HEK293 (cell line): Measurements from ENCODE around the gene AK3.

Experiments
- CTCF ChIA-PET: fragments of 350-600 bp; formaldehyde crosslinking; extraction: SDS; loops from one replicate; lab custom pipeline; 2021; ENCODE audit warnings: antibody characterized with exemption; lab: Yijun Ruan, JAX
- POLR2A ChIA-PET: fragments of 300-600 bp; formaldehyde crosslinking; extraction: SDS; loops from one replicate; lab custom pipeline; 2020; ENCODE audit warnings: antibody characterized with exemption, inconsistent platforms; lab: Yijun Ruan, JAX
- H3K27ac ChIP-seq: fragments of 200-500 bp; sonication (Bioruptor generic); 2 replicates; pipeline ENCODE4 v1.5.1; 2014; ENCODE audit warnings: low read depth, low read length, control low read depth, inconsistent platforms; ENCODE audit errors: extremely low read depth
- H3K36me3 ChIP-seq, 2 experiments: fragments of 200-500 bp in 1 of 2; sonication (Bioruptor generic) in 1 of 2; 1 replicate in 1 of 2; 2 replicates in 1 of 2; pipeline ENCODE4 v1.5.1; 2014 to 2017; ENCODE audit warnings: inconsistent platforms in 2 of 2, low read length in 2 of 2; ENCODE audit not compliant: control insufficient read depth in 2 of 2, insufficient read depth in 1 of 2
- H3K4me1 ChIP-seq: fragments of 200-500 bp; sonication (Bioruptor generic); 2 replicates; pipeline ENCODE4 v1.5.1; 2014; ENCODE audit warnings: mild to moderate bottlenecking, low read length, inconsistent platforms; ENCODE audit not compliant: control insufficient read depth, insufficient read depth
- H3K4me3 ChIP-seq: 2 replicates; pipeline ENCODE4 v1.5.1; 2011; ENCODE audit warnings: low read depth, mild to moderate bottlenecking, control low read depth, low read length, moderate library complexity
- H3K9me3 ChIP-seq: fragments of 200-500 bp; sonication (Bioruptor generic); 2 replicates; pipeline ENCODE4 v1.5.1; 2014; ENCODE audit warnings: low read depth, low read length, inconsistent platforms; ENCODE audit not compliant: control insufficient read depth, insufficient read depth
- KLF1 ChIP-seq: fragments of 450-650 bp; formaldehyde crosslinking; IDR thresholded peaks from 2 replicates; pipeline ENCODE4 v1.5.1; 2016; ENCODE audit warnings: missing biosample characterization, missing genetic modification characterization
- MEIS1 ChIP-seq: sonication (generic); formaldehyde crosslinking; IDR thresholded peaks from 2 replicates; pipeline ENCODE4 v1.8.1; 2022; ENCODE audit warnings: missing genetic modification reagents, mild to moderate bottlenecking, borderline replicate concordance
- PRDM6 ChIP-seq: fragments of 450-650 bp; formaldehyde crosslinking; IDR thresholded peaks from 2 replicates; pipeline ENCODE4 v1.5.1; 2017; ENCODE audit warnings: missing biosample characterization, missing genetic modification characterization
- SCRT1 ChIP-seq: fragments of 450-650 bp; formaldehyde crosslinking; IDR thresholded peaks from 2 replicates; pipeline ENCODE4 v1.5.1; 2016; ENCODE audit warnings: missing biosample characterization, missing genetic modification characterization, borderline replicate concordance
- SCRT2 ChIP-seq: fragments of 450-650 bp; formaldehyde crosslinking; IDR thresholded peaks from 2 replicates; pipeline ENCODE4 v1.5.1; 2016; ENCODE audit warnings: missing biosample characterization, missing genetic modification characterization
- SETDB1 ChIP-seq: IDR thresholded peaks from one replicate; pipeline ENCODE4 v1.6.1; 2017; ENCODE audit warnings: mild to moderate bottlenecking, low read length, moderate library complexity, mixed read lengths; ENCODE audit not compliant: insufficient read length
- ZBTB20 ChIP-seq: fragments of 450-650 bp; formaldehyde crosslinking; IDR thresholded peaks from 2 replicates; pipeline ENCODE4 v1.5.1; 2016; ENCODE audit warnings: missing biosample characterization, missing genetic modification characterization
- ZIC2 ChIP-seq: fragments of 450-650 bp; formaldehyde crosslinking; IDR thresholded peaks from 2 replicates; pipeline ENCODE4 v1.5.1; 2016; ENCODE audit warnings: missing biosample characterization, missing genetic modification characterization
- ZNF211 ChIP-seq: fragments of 450-650 bp; formaldehyde crosslinking; IDR thresholded peaks from 2 replicates; pipeline ENCODE4 v1.5.1; 2016; ENCODE audit warnings: low read depth, missing biosample characterization, missing genetic modification characterization
- ZNF214 ChIP-seq: fragments of 450-650 bp; formaldehyde crosslinking; IDR thresholded peaks from 2 replicates; pipeline ENCODE4 v1.5.1; 2017; ENCODE audit warnings: missing biosample characterization, mild to moderate bottlenecking, missing genetic modification characterization, borderline replicate concordance
- ZNF248 ChIP-seq: fragments of 450-650 bp; formaldehyde crosslinking; IDR thresholded peaks from 2 replicates; pipeline ENCODE4 v1.5.1; 2017; ENCODE audit warnings: missing biosample characterization, missing genetic modification characterization
- ZNF292 ChIP-seq: fragments of 450-650 bp; formaldehyde crosslinking; IDR thresholded peaks from 2 replicates; pipeline ENCODE4 v1.5.1; 2016; ENCODE audit warnings: low read depth, missing biosample characterization, missing genetic modification characterization, borderline replicate concordance
- ZNF354C ChIP-seq: fragments of 450-650 bp; formaldehyde crosslinking; IDR thresholded peaks from 2 replicates; pipeline ENCODE4 v1.5.1; 2016; ENCODE audit warnings: missing biosample characterization, missing genetic modification characterization, low read depth, borderline replicate concordance
- ZNF549 ChIP-seq: fragments of 450-650 bp; IDR thresholded peaks from 2 replicates; pipeline ENCODE4 v1.5.1; 2018; ENCODE audit warnings: missing biosample characterization, missing genetic modification characterization, mild to moderate bottlenecking, inconsistent platforms, moderate library complexity
- ZNF626 ChIP-seq: fragments of 450-650 bp; sonication (Bioruptor Pico); formaldehyde crosslinking; IDR thresholded peaks from 2 replicates; pipeline ENCODE4 v1.5.1; 2018; ENCODE audit warnings: missing biosample characterization, missing genetic modification characterization, inconsistent platforms
- ZNF664 ChIP-seq: fragments of 450-650 bp; formaldehyde crosslinking; IDR thresholded peaks from 2 replicates; pipeline ENCODE4 v1.5.1; 2016; ENCODE audit warnings: missing biosample characterization, missing genetic modification characterization
- ZNF707 ChIP-seq: fragments of 450-650 bp; formaldehyde crosslinking; IDR thresholded peaks from 2 replicates; pipeline ENCODE4 v1.5.1; 2016; ENCODE audit warnings: missing biosample characterization, missing genetic modification characterization
- ZNF837 ChIP-seq: fragments of 450-650 bp; formaldehyde crosslinking; IDR thresholded peaks from 2 replicates; pipeline ENCODE4 v1.5.1; 2016; ENCODE audit warnings: missing biosample characterization, missing genetic modification characterization
- ZSCAN30 ChIP-seq: fragments of 450-650 bp; IDR thresholded peaks from 2 replicates; pipeline ENCODE4 v1.5.1; 2018; ENCODE audit warnings: missing biosample characterization, mild to moderate bottlenecking, missing genetic modification characterization, moderate library complexity
- TF ChIP-seq, protein P1 (sequence below): fragments of 450-650 bp; formaldehyde crosslinking; IDR thresholded peaks from 2 replicates; pipeline ENCODE4 v1.5.1; 2016; ENCODE audit warnings: missing biosample characterization, missing genetic modification characterization
- TF ChIP-seq, protein P2 (sequence below): fragments of 450-650 bp; formaldehyde crosslinking; IDR thresholded peaks from 2 replicates; pipeline ENCODE4 v1.5.1; 2017; ENCODE audit warnings: missing biosample characterization, missing genetic modification characterization
- TF ChIP-seq, protein P3 (sequence below): fragments of 450-650 bp; formaldehyde crosslinking; IDR thresholded peaks from 2 replicates; pipeline ENCODE4 v1.5.1; 2016; ENCODE audit warnings: missing biosample characterization, missing genetic modification characterization
- TF ChIP-seq, protein P4 (sequence below): fragments of 450-650 bp; formaldehyde crosslinking; conservative IDR thresholded peaks from 2 replicates; pipeline ENCODE4 v1.5.1; 2016; ENCODE audit warnings: low read depth, missing biosample characterization, missing genetic modification characterization

AK3 gene

DNA sequence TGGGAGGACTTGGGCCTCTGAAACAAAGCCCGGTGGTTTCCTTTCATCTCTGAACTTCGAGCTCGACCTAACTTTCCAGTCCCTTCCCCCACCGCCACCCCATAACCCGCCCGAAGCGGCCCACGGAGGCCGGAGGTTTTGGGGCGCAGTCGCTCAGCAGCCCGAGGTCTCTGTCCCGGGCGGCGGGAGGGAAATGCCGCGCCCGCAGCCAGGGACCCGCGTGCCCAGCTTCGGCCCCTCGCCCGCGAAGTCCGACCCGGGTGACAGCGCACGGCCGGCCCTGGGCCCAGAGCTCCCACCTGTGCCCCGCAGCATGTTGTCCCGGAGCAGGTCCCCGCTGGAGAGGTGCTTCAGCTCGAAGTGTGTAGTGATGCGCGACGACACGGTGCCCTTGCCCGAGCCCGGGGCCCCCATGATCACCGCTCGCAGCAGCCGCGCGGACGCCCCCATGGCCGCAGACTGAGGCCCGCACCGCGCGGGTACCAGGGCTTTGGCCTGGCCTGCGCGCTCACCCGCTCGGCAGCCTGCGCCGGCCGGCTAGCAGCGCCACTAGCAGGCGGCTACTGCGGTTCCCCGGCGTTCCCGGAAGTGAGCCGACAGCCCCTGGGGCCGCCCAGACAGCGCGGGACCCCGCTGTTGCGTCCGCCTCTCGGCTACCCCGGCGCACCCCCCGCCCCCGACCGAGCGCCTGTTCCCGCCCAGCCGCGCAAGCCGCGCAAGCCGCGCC, at the start of gene AK3:
Gene AK3, minus strand, starts transcription at position 565 of the 727 bp plus-strand sequence. Its CDS starts 115 bp downstream, at position 450.
- ChIA-PET POLR2A (interaction anchor here (0.5 to 2.4 kb wide), 13 partner anchors 9 to 900 kb away, joined by 3 to 10 read pairs (median 6); partner anchors contain the start of genes CDC37L1, JAK2, PLPP6 and RCL1), CTCF (interaction anchor here (0.6 to 1.1 kb wide), 8 partner anchors 10 to 1740 kb away, joined by 3 to 7 read pairs (median 3); no protein-coding TSS in a partner anchor)
- H3K4me3 ChIP-seq: peak within 1 kb of the TSS; percentile 86
- no peaks in the 10 kb centered on the region for H3K9me3 ChIP-seq
- no peaks in the 10 kb centered on the region for H3K4me1 ChIP-seq
- H3K27ac ChIP-seq: peak within 1 kb of the TSS; percentile 89
- H3K36me3 ChIP-seq: no peaks in the 10 kb centered on the region; a peak in 1 of 3 replicates
- TF ChIP-seq KLF1 (tag by site-specific recombination): no peak
- TF ChIP-seq SCRT1 (tag by site-specific recombination): no peak
- TF ChIP-seq ZNF549 (tag by site-specific recombination): no peak
- TF ChIP-seq, protein P1, sequence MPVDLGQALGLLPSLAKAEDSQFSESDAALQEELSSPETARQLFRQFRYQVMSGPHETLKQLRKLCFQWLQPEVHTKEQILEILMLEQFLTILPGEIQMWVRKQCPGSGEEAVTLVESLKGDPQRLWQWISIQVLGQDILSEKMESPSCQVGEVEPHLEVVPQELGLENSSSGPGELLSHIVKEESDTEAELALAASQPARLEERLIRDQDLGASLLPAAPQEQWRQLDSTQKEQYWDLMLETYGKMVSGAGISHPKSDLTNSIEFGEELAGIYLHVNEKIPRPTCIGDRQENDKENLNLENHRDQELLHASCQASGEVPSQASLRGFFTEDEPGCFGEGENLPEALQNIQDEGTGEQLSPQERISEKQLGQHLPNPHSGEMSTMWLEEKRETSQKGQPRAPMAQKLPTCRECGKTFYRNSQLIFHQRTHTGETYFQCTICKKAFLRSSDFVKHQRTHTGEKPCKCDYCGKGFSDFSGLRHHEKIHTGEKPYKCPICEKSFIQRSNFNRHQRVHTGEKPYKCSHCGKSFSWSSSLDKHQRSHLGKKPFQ (tag by site-specific recombination): no peak
- peak; percentile 95 for TF ChIP-seq ZBTB20 (tag by site-specific recombination)
- no peak for TF ChIP-seq ZNF664 (tag by site-specific recombination)
- TF ChIP-seq ZNF354C: no peak
- no peak for TF ChIP-seq ZNF292 (tag by site-specific recombination)
- TF ChIP-seq ZNF626: no peak
- no peak for TF ChIP-seq ZNF211
- TF ChIP-seq MEIS1 (CRISPR knock-in tag): peak; percentile 73; the same call in 1 of the 2 replicates
- TF ChIP-seq ZNF248 (tag by site-specific recombination): no peak
- TF ChIP-seq ZNF707: no peak
- TF ChIP-seq, protein P2, sequence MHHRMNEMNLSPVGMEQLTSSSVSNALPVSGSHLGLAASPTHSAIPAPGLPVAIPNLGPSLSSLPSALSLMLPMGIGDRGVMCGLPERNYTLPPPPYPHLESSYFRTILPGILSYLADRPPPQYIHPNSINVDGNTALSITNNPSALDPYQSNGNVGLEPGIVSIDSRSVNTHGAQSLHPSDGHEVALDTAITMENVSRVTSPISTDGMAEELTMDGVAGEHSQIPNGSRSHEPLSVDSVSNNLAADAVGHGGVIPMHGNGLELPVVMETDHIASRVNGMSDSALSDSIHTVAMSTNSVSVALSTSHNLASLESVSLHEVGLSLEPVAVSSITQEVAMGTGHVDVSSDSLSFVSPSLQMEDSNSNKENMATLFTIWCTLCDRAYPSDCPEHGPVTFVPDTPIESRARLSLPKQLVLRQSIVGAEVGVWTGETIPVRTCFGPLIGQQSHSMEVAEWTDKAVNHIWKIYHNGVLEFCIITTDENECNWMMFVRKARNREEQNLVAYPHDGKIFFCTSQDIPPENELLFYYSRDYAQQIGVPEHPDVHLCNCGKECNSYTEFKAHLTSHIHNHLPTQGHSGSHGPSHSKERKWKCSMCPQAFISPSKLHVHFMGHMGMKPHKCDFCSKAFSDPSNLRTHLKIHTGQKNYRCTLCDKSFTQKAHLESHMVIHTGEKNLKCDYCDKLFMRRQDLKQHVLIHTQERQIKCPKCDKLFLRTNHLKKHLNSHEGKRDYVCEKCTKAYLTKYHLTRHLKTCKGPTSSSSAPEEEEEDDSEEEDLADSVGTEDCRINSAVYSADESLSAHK (tag by site-specific recombination): no peak
- TF ChIP-seq ZSCAN30: peak; percentile 81
- TF ChIP-seq PRDM6 (tag by site-specific recombination): no peak
- TF ChIP-seq SCRT2 (tag by site-specific recombination): peak; percentile 80
- TF ChIP-seq, protein P3, sequence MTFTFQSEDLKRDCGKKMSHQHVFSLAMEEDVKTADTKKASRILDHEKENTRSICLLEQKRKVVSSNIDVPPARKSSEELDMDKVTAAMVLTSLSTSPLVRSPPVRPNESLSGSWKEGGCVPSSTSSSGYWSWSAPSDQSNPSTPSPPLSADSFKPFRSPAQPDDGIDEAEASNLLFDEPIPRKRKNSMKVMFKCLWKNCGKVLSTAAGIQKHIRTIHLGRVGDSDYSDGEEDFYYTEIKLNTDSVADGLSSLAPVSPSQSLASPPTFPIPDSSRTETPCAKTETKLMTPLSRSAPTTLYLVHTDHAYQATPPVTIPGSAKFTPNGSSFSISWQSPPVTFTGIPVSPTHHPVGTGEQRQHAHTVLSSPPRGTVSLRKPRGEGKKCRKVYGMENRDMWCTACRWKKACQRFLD (tag by site-specific recombination): peak; percentile 76
- TF ChIP-seq ZIC2: peak; percentile 45
- TF ChIP-seq, protein P4, sequence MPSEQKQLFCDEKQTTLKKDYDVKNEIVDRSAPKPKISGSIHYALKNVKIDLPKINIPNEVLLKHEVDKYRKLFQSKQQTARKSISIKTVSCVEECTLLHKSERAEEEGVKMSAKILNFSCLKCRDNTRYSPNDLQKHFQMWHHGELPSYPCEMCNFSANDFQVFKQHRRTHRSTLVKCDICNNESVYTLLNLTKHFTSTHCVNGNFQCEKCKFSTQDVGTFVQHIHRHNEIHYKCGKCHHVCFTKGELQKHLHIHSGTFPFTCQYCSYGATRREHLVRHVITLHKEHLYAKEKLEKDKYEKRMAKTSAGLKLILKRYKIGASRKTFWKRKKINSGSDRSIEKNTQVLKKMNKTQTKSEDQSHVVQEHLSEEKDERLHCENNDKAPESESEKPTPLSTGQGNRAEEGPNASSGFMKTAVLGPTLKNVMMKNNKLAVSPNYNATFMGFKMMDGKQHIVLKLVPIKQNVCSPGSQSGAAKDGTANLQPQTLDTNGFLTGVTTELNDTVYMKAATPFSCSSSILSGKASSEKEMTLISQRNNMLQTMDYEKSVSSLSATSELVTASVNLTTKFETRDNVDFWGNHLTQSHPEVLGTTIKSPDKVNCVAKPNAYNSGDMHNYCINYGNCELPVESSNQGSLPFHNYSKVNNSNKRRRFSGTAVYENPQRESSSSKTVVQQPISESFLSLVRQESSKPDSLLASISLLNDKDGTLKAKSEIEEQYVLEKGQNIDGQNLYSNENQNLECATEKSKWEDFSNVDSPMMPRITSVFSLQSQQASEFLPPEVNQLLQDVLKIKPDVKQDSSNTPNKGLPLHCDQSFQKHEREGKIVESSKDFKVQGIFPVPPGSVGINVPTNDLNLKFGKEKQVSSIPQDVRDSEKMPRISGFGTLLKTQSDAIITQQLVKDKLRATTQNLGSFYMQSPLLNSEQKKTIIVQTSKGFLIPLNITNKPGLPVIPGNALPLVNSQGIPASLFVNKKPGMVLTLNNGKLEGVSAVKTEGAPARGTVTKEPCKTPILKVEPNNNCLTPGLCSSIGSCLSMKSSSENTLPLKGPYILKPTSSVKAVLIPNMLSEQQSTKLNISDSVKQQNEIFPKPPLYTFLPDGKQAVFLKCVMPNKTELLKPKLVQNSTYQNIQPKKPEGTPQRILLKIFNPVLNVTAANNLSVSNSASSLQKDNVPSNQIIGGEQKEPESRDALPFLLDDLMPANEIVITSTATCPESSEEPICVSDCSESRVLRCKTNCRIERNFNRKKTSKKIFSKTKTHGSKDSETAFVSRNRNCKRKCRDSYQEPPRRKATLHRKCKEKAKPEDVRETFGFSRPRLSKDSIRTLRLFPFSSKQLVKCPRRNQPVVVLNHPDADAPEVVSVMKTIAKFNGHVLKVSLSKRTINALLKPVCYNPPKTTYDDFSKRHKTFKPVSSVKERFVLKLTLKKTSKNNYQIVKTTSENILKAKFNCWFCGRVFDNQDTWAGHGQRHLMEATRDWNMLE (tag by site-specific recombination): no peak
- no peak for TF ChIP-seq ZNF214
- TF ChIP-seq ZNF837 (tag by site-specific recombination): no peak
- no peak for TF ChIP-seq SETDB1
